Ishikawa (cell line): ENCODE measurements around the gene TNS3.

Experiments used
- CREB1 ChIP-seq: IDR thresholded peaks from 2 replicates; pipeline ENCODE4 v1.6.1; 2012; ENCODE audit warnings: low read depth
- EP300 ChIP-seq: IDR thresholded peaks from 2 replicates; pipeline ENCODE4 v1.6.1; 2012; ENCODE audit warnings: borderline replicate concordance
- FOXM1 ChIP-seq: IDR thresholded peaks from 2 replicates; pipeline ENCODE4 v1.6.1; 2012; ENCODE audit warnings: low read depth, borderline replicate concordance
- RAD21 ChIP-seq: IDR thresholded peaks from 2 replicates; pipeline ENCODE4 v1.6.1; 2012; ENCODE audit warnings: low read depth
- TAF1 ChIP-seq: IDR thresholded peaks from 2 replicates; pipeline ENCODE4 v1.6.1; 2012; ENCODE audit warnings: low read depth, mild to moderate bottlenecking
- TCF12 ChIP-seq: IDR thresholded peaks from 2 replicates; pipeline ENCODE4 v1.6.1; 2012; ENCODE audit warnings: low read depth
- YY1 ChIP-seq: IDR thresholded peaks from 2 replicates; pipeline ENCODE4 v1.6.1; 2012; ENCODE audit warnings: low read depth
- TF ChIP-seq, protein P1 (sequence below): IDR thresholded peaks from 2 replicates; pipeline ENCODE4 v1.6.1; 2012
- TF ChIP-seq, protein P2 (sequence below): IDR thresholded peaks from 2 replicates; pipeline ENCODE4 v1.6.1; 2012; ENCODE audit warnings: low read depth, mild to moderate bottlenecking
- TF ChIP-seq, protein P3 (sequence below): IDR thresholded peaks from 2 replicates; pipeline ENCODE4 v1.6.1; 2012

DNA sequence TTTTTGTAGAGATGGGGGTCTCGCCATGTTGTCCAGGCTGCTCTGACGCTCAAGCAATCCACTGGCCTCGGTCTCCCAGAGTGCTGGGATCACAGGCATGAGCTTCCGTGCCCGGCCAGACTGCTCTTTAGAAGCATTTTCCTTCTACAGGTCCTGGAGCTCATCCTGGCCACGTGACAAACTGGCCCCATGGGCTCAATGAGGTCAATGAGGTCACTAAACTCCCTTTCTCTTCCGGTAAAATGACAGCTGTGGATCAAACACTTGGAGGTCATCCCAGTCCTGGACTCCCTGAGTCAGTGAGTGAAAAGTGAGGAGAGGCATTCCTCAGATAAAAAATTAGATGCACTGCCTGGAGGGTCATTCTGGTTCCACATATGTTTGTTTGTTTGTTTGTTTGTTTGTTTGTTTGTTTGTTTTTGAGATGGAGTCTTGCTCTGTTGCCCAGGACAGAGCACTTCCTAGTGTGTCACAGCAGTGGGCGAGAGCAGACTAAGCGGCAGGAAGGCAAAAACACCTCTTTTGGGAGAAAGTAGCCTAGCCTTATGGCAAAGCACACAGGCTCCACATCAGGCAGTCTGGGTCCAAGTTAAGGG lies 134.9 kb downstream of the TNS3 start:
- TF ChIP-seq RAD21 = no peak
- TF ChIP-seq EP300 = no peak
- no peak for TF ChIP-seq FOXM1
- no peak for TF ChIP-seq TCF12
- TF ChIP-seq TAF1 = no peak
- TF ChIP-seq, protein P1, sequence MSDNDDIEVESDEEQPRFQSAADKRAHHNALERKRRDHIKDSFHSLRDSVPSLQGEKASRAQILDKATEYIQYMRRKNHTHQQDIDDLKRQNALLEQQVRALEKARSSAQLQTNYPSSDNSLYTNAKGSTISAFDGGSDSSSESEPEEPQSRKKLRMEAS = no peak
- no peak for TF ChIP-seq CREB1
- TF ChIP-seq, protein P2, sequence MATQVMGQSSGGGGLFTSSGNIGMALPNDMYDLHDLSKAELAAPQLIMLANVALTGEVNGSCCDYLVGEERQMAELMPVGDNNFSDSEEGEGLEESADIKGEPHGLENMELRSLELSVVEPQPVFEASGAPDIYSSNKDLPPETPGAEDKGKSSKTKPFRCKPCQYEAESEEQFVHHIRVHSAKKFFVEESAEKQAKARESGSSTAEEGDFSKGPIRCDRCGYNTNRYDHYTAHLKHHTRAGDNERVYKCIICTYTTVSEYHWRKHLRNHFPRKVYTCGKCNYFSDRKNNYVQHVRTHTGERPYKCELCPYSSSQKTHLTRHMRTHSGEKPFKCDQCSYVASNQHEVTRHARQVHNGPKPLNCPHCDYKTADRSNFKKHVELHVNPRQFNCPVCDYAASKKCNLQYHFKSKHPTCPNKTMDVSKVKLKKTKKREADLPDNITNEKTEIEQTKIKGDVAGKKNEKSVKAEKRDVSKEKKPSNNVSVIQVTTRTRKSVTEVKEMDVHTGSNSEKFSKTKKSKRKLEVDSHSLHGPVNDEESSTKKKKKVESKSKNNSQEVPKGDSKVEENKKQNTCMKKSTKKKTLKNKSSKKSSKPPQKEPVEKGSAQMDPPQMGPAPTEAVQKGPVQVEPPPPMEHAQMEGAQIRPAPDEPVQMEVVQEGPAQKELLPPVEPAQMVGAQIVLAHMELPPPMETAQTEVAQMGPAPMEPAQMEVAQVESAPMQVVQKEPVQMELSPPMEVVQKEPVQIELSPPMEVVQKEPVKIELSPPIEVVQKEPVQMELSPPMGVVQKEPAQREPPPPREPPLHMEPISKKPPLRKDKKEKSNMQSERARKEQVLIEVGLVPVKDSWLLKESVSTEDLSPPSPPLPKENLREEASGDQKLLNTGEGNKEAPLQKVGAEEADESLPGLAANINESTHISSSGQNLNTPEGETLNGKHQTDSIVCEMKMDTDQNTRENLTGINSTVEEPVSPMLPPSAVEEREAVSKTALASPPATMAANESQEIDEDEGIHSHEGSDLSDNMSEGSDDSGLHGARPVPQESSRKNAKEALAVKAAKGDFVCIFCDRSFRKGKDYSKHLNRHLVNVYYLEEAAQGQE = no peak
- TF ChIP-seq YY1 = no peak
- TF ChIP-seq, protein P3, sequence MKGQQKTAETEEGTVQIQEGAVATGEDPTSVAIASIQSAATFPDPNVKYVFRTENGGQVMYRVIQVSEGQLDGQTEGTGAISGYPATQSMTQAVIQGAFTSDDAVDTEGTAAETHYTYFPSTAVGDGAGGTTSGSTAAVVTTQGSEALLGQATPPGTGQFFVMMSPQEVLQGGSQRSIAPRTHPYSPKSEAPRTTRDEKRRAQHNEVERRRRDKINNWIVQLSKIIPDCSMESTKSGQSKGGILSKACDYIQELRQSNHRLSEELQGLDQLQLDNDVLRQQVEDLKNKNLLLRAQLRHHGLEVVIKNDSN = no peak
